Progenitor cell of endocrine pancreas (in vitro differentiated cells): ENCODE measurements around the gene TMOD2. TPM values are rescaled to one million over a fixed set of nuclear protein-coding genes. Genes with fewer than 3 reads are reported as not detected.

Source experiments
- DNase-seq: peaks from one replicate; pipeline ENCODE4 v3.0.0; 2021; ENCODE audit warnings: low spot score; ENCODE audit not compliant: unreplicated experiment
- H3K27ac Mint-ChIP-seq: 2 replicates; pipeline ENCODE4 v1.8.0; 2021; ENCODE audit warnings: mild to moderate bottlenecking, moderate library complexity, mixed read lengths
- H3K27me3 Mint-ChIP-seq: 2 replicates; pipeline ENCODE4 v1.8.0; 2021; ENCODE audit warnings: mixed read lengths
- H3K36me3 Mint-ChIP-seq: 2 replicates; pipeline ENCODE4 v1.8.0; 2022; ENCODE audit warnings: mixed read lengths; ENCODE audit not compliant: insufficient read depth
- H3K4me1 Mint-ChIP-seq: 2 replicates; pipeline ENCODE4 v1.8.0; 2021; ENCODE audit warnings: low read depth, mixed read lengths
- H3K4me3 Mint-ChIP-seq: 2 replicates; pipeline ENCODE4 v1.8.0; 2021; ENCODE audit warnings: low read depth, mild to moderate bottlenecking, moderate library complexity, mixed read lengths
- H3K9me3 Mint-ChIP-seq: 2 replicates; pipeline ENCODE4 v1.8.0; 2021; ENCODE audit warnings: low read depth, mixed read lengths
- CTCF ChIP-seq: fragments of 200-600 bp; sonication (generic); IDR thresholded peaks from one replicate; pipeline ENCODE4 v1.5.0; 2021; ENCODE audit warnings: antibody characterized with exemption, mild to moderate bottlenecking; ENCODE audit not compliant: unreplicated experiment
- total RNA-seq: library from RNA; stranded (reverse); gene quantifications from 2 replicates; pipeline ENCODE4 v1.2.1, GENCODE V29; 2021

The TMOD2 gene
- total RNA-seq, 1 donor from 2014 or later, result 8.1 TPM

GRCh38 chr15:51833772-51834171 is 82.4 kb downstream of the TMOD2 start:
- Mint-ChIP-seq H3K36me3 (no peaks in the 10 kb centered on the region), H3K4me3 (no peak overlapping the region), H3K4me1 (peaks cover 15% of the 10 kb centered on the region), H3K27me3 (no peaks in the 10 kb centered on the region), H3K27ac (no peak overlapping the region), H3K9me3 (no peaks in the 10 kb centered on the region)
- no peak for TF ChIP-seq CTCF
- no peak for DNase-seq

GRCh38 chr15:51837792-51838251 is 86.4 kb downstream of the TMOD2 start:
- Mint-ChIP-seq H3K27me3 (no peaks in the 10 kb centered on the region), H3K36me3 (no peaks in the 10 kb centered on the region), H3K9me3 (no peaks in the 10 kb centered on the region), H3K4me1 (peaks cover 9% of the 10 kb centered on the region), H3K4me3 (no peak overlapping the region), H3K27ac (peak overlapping the region; percentile 30)
- TF ChIP-seq CTCF, result no peak
- DNase-seq, result no peak

- H3K36me3 Mint-ChIP-seq, result no peaks in the 10 kb centered on the region
- DNase-seq, result no peak
- no peaks in the 10 kb centered on the region for H3K9me3 Mint-ChIP-seq
- peaks cover 13% of the 10 kb centered on the region for H3K4me1 Mint-ChIP-seq
- no peak overlapping the region for H3K27ac Mint-ChIP-seq
- no peaks in the 10 kb centered on the region for H3K27me3 Mint-ChIP-seq
- no peak overlapping the region for H3K4me3 Mint-ChIP-seq
- TF ChIP-seq CTCF, result no peak
Measured at GRCh38 chr15:51838270-51838669, 86.9 kb downstream of the TMOD2 start.

- Mint-ChIP-seq H3K4me3 (no peak overlapping the region), H3K27ac (no peak overlapping the region), H3K36me3 (no peaks in the 10 kb centered on the region), H3K27me3 (no peaks in the 10 kb centered on the region), H3K4me1 (peaks cover 26% of the 10 kb centered on the region), H3K9me3 (no peaks in the 10 kb centered on the region)
- TF ChIP-seq CTCF, result no peak
- no peak for DNase-seq
Measured at GRCh38 chr15:51840692-51841091, 89.3 kb downstream of the TMOD2 start.

- DNase-seq, result no peak
- Mint-ChIP-seq H3K4me3 (no peak overlapping the region), H3K36me3 (no peaks in the 10 kb centered on the region), H3K27ac (no peak overlapping the region), H3K27me3 (no peaks in the 10 kb centered on the region), H3K4me1 (peaks cover 29% of the 10 kb centered on the region), H3K9me3 (no peaks in the 10 kb centered on the region)
- no peak for TF ChIP-seq CTCF
Measured at GRCh38 chr15:51841406-51842040, 90.1 kb downstream of the TMOD2 start.
